CMK (cell line): ENCODE measurements around the gene CORO7.
"Not testable (repeated sequence)": the region's sequence is repeated elsewhere in the genome, so short reads cannot be mapped to it uniquely, and the experiment has no call there.

Source experiments
- DNase-seq: peaks from one replicate; pipeline ENCODE4 v3.0.0-alpha.2; 2010; ENCODE audit warnings: low read depth

The CORO7 gene

DNA sequence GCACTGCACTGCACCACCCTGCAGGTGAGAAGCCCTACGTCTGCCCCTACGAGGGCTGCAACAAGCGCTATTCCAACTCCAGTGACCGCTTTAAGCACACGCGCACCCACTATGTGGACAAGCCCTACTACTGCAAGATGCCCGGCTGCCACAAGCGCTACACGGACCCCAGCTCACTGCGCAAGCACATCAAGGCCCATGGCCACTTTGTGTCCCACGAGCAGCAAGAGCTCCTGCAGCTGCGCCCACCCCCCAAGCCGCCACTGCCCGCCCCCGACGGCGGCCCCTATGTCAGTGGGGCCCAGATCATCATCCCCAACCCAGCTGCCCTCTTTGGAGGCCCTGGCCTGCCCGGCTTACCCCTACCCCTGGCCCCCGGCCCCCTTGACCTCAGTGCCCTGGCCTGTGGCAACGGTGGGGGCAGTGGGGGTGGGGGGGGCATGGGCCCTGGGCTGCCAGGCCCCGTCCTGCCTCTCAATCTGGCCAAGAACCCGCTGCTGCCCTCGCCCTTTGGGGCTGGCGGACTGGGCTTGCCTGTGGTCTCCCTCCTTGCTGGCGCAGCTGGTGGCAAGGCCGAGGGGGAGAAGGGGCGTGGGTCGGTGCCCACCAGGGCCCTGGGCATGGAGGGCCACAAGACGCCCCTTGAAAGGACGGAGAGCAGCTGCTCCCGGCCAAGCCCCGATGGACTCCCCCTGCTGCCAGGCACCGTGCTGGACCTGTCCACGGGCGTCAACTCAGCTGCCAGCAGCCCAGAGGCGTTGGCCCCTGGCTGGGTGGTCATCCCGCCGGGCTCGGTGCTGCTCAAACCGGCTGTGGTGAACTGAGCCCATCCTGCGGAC, 79.5 kb downstream of the CORO7 start:
- DNase-seq, result no peak

GRCh38 chr16:4334724-4335495, 81.5 kb downstream of the CORO7 start:
- DNase-seq, result no peak

DNA sequence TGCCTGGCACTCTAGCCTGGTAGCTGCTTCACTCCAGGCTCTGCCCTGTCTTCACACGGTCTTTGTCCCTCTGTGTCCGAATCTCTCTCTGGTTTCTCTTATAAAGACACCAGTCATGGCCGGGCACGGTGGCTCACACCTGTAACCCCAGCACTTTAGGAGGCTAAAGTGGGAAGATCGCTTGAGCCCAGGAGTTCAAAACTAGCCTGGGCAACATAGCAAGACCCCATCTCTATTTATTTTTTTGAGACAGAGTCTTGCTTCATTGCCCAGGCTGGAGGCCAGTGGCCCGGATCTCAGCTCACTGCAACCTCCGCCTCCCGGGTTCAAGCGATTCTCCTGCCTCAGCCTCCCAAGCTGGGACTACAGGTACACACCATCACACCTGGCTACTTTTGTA, 82.7 kb downstream of the CORO7 start:
- DNase-seq, result not testable (repeated sequence)

- no peak for DNase-seq
Observed at GRCh38 chr16:4333308-4333638, 83.1 kb downstream of the CORO7 start.

- DNase-seq, result no peak
Observed at GRCh38 chr16:4332623-4333307, 83.6 kb downstream of the CORO7 start.

DNA sequence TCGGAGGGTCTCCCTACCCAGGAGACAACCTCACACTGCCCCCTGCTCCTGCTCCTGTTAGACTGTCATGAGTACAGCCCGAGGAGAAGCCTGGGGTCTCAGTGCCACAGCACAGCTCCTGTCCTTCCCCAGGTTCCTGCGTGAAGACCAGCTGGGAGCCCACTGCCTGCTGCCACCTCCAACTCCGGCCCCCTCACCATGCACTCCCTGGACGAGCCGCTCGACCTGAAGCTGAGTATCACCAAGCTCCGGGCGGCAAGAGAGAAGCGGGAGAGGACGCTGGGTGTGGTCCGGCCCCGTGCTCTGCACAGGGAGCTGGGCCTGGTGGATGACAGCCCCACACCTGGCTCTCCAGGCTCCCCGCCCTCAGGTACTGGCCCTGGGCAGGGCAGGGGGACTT, 84.3 kb downstream of the CORO7 start:
- DNase-seq, result no peak

DNA sequence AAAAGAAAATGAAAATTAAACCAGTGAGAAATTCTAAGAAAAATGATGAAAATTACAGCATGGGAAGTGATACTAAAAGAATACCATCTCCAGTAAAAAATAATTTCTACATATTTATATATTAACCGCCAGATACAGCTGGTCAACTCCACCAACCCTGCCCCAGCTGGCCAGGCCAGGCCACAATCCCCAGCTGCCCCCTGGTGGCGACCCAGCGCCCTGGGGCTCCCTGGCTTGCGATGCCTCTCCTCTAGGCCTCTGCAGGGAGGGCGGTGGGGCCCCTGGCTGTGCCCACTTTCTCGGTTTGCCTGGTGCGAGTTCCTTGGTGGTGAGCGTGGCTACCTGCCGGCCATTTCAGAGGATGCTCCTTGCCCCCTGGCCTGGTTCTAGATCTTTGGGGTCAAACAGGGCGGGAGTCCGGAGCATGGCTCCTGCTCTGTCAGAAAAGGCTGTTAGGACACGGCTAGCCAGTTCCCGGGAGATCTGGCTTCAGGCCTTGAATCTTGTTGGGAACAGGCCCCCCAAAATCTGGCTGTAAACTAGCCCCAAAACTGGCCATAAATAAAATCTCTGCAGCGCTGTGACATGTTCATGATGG, 86.0 kb downstream of the CORO7 start:
- no peak for DNase-seq

DNA sequence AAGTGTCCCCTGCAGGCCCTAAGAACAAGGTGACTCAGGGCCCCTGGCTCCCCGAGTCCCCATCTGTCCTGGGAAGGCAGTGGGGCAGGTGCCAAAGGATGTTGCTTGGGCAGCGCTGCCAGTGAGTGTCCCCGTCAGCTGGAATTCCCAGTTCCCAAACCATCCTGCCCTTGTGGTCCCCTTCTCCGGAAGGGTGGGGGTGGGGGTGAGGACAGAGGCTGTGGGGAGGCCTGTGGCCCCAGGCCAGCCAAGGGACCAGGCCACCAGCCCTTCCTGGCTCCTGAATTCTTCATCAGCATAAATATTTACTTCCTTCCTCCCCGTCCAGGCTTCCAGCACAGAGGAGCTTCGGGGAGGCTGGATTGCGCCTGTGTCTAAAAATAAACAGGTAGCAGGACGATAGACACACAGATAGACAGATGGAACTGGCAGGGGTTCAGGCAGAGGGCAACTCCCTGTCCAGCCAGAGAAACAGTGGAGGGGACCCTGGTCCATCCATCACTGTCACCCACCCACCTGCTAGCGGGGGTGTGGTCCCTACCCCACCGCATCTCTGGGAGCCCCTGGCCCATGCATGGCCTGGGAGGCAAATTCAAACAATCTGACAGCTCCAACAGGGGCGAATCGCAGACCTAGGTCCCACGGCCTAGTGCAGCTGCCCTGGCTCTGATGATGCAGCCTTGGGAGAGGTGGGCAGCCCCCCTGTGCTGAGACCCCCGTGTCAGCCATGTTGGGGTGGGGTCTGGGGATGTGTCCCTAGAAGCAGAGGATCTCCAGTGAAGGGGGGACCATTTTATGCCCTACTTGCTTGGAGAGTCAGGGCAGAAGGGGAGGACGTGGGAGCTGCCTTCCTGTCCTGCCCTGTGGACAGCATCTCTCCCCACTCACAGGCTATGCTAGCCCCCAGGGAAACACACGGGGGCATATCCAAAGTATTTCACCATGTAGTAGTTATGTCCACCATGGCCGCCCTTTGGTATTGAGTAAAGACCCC, 87.3 kb downstream of the CORO7 start:
- DNase-seq, result no peak

GRCh38 chr16:4328046-4328781, 88.2 kb downstream of the CORO7 start:
- DNase-seq, result no peak

- no peak for DNase-seq
Observed at GRCh38 chr16:4327386-4328045, 88.9 kb downstream of the CORO7 start.

DNA sequence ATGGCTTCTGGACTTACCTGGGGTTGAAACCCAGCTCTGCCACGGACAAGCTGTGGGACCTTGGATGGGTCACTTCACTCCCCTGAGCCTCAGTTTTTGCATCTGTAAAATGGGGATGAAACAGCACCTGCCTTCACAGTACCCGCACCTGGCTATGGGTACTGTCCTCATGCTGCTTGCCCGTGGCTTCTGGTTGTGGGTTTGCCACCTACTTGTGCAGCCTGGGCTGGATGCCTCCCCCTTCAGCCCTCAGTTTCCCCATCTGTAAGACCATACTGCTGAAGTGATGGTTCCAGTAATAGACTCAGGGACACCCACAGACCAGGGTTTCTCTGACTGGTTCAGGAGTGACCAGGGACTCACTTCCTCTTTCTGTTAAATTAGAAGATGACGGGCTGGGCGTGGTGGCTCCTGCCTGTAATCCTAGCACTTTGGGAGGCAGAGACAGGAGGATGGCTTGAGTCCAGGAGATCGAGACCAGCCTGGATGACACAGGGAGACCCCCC, 91.1 kb downstream of the CORO7 start:
- DNase-seq, result no peak

DNA sequence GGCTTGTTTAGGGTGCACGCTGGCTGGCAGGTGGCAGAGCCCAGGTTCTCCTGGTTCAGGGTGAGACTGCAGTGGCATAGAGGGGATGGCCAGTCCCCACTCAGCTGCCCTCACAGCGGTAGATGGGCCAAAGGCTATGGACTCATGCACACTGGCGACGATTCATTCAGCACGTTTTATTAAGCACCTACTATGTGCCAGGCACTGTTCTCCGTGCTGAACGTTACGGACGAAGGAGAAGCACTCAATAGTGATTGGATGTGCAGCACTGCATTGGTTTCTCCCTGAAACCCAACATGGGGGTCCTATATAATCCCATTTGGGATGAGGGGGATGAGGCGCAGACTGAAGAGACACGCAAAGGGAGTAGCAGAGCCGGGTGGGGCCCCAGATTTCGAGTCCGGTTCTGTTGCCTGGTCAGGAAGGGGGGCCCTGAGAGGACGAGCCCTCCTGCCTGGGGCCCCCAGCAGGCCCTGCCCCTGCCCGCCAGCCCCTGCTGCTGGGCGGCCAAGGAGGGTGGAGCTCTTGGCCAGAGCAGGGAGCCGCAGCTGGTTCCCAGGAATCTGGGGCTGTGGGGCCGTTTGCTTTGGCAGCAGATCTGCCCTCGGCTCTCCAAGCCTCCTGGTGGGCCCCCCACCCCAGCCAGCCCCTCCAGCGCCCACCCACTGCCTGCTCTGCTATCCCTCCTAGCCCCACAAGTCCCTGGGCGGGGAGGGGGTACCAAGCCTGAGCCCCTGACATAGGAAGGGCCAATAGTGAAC, 91.7 kb downstream of the CORO7 start:
- DNase-seq, result no peak

DNA sequence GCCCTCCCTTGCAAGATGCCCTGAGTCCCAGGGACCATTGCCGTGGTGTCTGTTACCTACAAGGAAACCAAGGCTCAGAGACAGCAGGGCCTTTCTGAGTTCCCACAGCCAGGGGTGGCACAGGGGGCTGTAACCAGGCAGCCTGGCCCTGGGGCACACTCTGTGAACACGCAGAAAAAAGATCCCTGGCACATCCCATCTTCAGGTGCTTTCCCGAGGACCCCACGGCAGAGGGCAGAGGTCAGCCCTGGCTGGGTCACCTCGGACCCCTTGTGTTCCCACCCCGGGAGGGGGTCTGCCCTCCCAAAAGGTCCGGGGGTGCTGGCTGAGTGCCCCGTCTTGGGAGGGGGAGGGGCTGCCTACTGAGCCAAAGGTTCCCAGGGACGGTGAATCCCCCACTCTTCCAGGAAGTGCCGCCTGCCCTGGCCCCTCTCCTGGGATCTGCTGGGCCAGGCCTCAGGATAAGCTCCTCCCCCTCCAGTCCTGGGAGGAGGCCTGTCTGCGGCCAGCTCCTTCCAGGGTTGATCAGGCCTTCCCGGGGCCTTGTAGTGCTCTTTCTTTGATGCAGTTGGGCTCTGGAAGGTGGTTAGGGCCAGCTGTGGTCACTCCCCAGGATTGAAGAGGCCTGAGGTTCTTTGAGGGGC, 92.4 kb downstream of the CORO7 start:
- DNase-seq, result no peak

- DNase-seq, result no peak
Observed at GRCh38 chr16:4323071-4323844, 93.1 kb downstream of the CORO7 start.

- no peak for DNase-seq
Observed at GRCh38 chr16:4322121-4323052, 94.0 kb downstream of the CORO7 start.

DNA sequence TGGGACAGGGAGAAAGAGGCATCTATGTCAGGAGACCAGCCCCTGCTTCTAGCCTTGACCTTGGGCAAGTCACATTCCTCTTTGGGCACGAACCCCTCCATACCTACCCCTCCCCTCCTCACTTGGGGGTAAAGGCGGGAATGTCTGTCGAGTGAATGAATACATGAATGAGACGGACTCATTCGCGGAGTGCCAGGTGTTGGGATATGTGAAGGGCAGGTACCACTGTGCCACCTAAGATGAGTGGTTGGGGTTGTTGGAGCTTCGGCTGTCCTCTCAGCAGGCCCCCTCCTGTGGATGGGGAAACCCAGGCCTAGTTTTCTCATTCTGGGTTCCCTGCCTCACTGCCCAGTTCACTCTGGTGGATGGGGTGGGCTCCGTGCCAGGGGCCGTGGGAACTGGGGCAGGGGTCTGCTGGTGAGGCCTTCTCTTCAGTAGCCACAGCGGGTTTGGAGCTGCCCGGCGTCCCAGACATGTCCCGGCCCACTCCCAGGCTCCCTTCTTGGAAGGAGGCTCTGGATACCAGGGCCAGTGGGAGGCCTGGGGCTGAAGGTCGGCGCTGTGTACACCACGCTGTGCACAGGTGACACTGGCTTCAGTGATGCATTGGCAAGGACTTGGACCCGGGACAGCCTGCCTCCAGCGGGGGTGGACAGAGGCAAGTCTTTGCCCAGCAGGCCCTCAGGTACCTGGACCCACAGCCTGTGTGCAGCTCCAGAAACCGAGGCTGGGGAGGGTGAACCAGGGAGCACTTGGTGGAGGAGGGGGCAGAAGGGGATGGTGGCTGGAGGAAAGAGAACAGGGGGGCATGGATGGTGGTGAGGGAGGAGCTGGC, 94.9 kb downstream of the CORO7 start:
- DNase-seq, result no peak
